SH-SY5Y (cell line): ENCODE results near the gene ZFHX2.

Experiments
- GATA2 ChIP-seq: IDR thresholded peaks from 2 replicates; pipeline ENCODE4 v1.6.1; 2011; ENCODE audit warnings: mild to moderate bottlenecking, low read depth, low read length
- GATA3 ChIP-seq: IDR thresholded peaks from 2 replicates; pipeline ENCODE4 v1.6.1; 2011; ENCODE audit warnings: low read depth, mild to moderate bottlenecking, low read length, moderate library complexity

DNA sequence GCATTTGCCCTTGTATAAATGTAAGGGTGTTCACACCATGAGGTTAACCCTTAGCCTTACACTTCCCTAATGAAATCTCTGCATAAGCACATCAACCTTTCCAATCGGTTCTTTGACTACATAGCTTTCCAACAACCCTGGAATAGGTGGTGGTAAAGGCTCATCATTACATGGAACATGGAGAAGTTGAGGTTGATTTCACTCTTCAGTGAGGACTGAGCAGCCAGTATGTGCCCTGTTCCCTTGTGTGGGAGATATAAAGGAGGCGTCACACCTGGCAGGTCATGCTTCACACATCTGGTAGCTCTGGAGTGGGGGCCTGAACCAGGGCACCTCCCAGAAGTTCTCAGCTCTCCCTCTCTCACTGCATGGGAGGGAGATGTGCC lies 48.8 kb upstream of the ZFHX2 start:
- TF ChIP-seq GATA2 (no peak), GATA3 (no peak)
